Measurements from ENCODE around the gene SEC14L2.
A peak's percentile ranks its signal among the peaks of the same experiment; 100 is the strongest.
"Not testable (repeated sequence)": the region's sequence is repeated elsewhere in the genome, so short reads cannot be mapped to it uniquely, and the experiment has no call there.

The SEC14L2 gene

GRCh38 chr22:30375312-30375849 is 21.4 kb upstream of the SEC14L2 start:
- DNase-seq (ENCODE audit: low spot score), result no peak

- DNase-seq (ENCODE audit: low spot score), result no peak
Observed at GRCh38 chr22:30380011-30380410, 16.8 kb upstream of the SEC14L2 start.

GRCh38 chr22:30381264-30381663 is 15.6 kb upstream of the SEC14L2 start:
- DNase-seq (ENCODE audit: low spot score), result no peak

- DNase-seq (ENCODE audit: low spot score), result no peak
Observed at GRCh38 chr22:30382340-30382739, 14.5 kb upstream of the SEC14L2 start.

GRCh38 chr22:30383061-30383460 is 13.8 kb upstream of the SEC14L2 start:
- DNase-seq (ENCODE audit: low spot score), result no peak

- no peak for DNase-seq (ENCODE audit: low spot score)
Observed at GRCh38 chr22:30385942-30386341, 10.9 kb upstream of the SEC14L2 start.

GRCh38 chr22:30386608-30386959 is 10.2 kb upstream of the SEC14L2 start:
- no peak for DNase-seq (ENCODE audit: low spot score)

- peak; percentile 93 for DNase-seq (ENCODE audit: low spot score)
Observed at GRCh38 chr22:30386960-30387827, 9.6 kb upstream of the SEC14L2 start, which contains the start of gene RNF215. TSS of gene RNF215 (minus strand) at chr22:30387411. CDS start at chr22:30387313, 98 bp downstream.

- DNase-seq (ENCODE audit: low spot score), result peak; percentile 85
Observed at GRCh38 chr22:30390974-30391691, 5.7 kb upstream of the SEC14L2 start.

GRCh38 chr22:30392661-30393321 is 4.0 kb upstream of the SEC14L2 start:
- DNase-seq (ENCODE audit: low spot score), result peak; percentile 33

GRCh38 chr22:30393322-30393680 is 3.5 kb upstream of the SEC14L2 start:
- no peak for DNase-seq (ENCODE audit: low spot score)

- DNase-seq (ENCODE audit: low spot score), result no peak
Observed at GRCh38 chr22:30393885-30394284, 2.9 kb upstream of the SEC14L2 start.

- DNase-seq (ENCODE audit: low spot score), result no peak
Observed at GRCh38 chr22:30397656-30398635, 1.1 kb downstream of the SEC14L2 start.

- DNase-seq (ENCODE audit: low spot score), result no peak
Observed at GRCh38 chr22:30398685-30399680, 2.2 kb downstream of the SEC14L2 start.

GRCh38 chr22:30399718-30400117 is 2.9 kb downstream of the SEC14L2 start:
- DNase-seq (ENCODE audit: low spot score), result no peak

GRCh38 chr22:30400159-30400558 is 3.3 kb downstream of the SEC14L2 start:
- DNase-seq (ENCODE audit: low spot score), result no peak

- not testable (repeated sequence) for DNase-seq (ENCODE audit: low spot score)
Observed at GRCh38 chr22:30401024-30401423, 4.2 kb downstream of the SEC14L2 start.

GRCh38 chr22:30402028-30402765 is 5.4 kb downstream of the SEC14L2 start:
- no peak for DNase-seq (ENCODE audit: low spot score)

GRCh38 chr22:30402766-30403104 is 5.9 kb downstream of the SEC14L2 start:
- not testable (repeated sequence) for DNase-seq (ENCODE audit: low spot score)

Measured in germinal center (tissue), 1 donor.